DND-41 (cell line): ENCODE measurements around the gene RAB33A.

ENCODE experiments used
- CTCF ChIP-seq: IDR thresholded peaks from 2 replicates; pipeline ENCODE4 v1.5.1; 2012; ENCODE audit warnings: borderline replicate concordance, low read length, moderate library complexity, mild to moderate bottlenecking; ENCODE audit not compliant: poor library complexity, severe bottlenecking; ENCODE audit errors: extremely low read depth
- EZH2 ChIP-seq: IDR thresholded peaks from 3 replicates; pipeline ENCODE4 v1.6.1; 2012; ENCODE audit warnings: borderline replicate concordance, low read depth, mild to moderate bottlenecking, moderate library complexity, low read length, inconsistent platforms; ENCODE audit not compliant: severe bottlenecking

DNA sequence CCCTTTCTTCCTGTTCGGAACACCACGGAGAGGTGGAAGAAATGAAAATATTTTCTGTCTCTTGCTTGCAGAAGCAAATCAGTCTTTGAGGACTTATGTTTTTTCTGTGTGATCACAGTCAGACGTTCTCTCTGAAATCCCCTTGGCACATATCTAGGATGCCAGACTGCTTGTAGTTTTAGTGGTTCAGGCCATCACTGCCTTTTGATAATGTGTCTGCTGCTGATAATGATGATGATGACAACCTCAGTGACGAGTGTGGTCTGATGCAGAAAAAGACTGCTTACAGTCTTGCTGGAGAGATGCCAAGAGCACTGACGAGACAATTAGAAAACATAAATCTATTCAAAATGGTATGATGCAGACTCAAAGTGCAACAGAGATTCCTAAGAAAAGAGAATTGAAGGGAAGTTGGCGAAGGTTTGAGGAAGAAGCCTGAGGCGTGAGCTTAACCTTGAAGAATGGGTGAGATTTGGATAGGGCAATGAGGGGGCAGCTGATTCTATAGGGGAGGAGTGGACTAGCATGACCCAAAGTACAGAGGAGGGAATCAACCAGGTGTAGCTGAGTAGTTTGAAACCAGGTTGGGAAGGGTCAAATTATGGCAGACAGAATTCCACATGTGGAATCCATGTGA is 7.9 kb downstream of the RAB33A start:
- TF ChIP-seq CTCF, result no peak
- TF ChIP-seq EZH2, result no peak
